SW480 (cell line): ENCODE measurements around the gene DYNC1I2.
A peak's percentile ranks its signal among the peaks of the same experiment; 100 is the strongest.
"Not testable (repeated sequence)": the region's sequence is repeated elsewhere in the genome, so short reads cannot be mapped to it uniquely, and the experiment has no call there.

Experiments used
- DNase-seq: peaks from one replicate; pipeline ENCODE4 v3.0.0-alpha.2; 2016; ENCODE audit warnings: low spot score

The DYNC1I2 gene

GRCh38 chr2:171718720-171719119, 31.5 kb downstream of the DYNC1I2 start:
- DNase-seq: no peak

- no peak for DNase-seq
These were observed 32.4 kb downstream of the DYNC1I2 start for GRCh38 chr2:171719660-171720059.

GRCh38 chr2:171723716-171724683, 36.7 kb downstream of the DYNC1I2 start:
- DNase-seq: peak; percentile 8

- DNase-seq: no peak
These were observed 39.7 kb downstream of the DYNC1I2 start for GRCh38 chr2:171726847-171727450.

- no peak for DNase-seq
These were observed 42.0 kb downstream of the DYNC1I2 start for GRCh38 chr2:171728989-171729951.

GRCh38 chr2:171729952-171730317, 42.7 kb downstream of the DYNC1I2 start:
- no peak for DNase-seq

GRCh38 chr2:171735991-171736710, 48.9 kb downstream of the DYNC1I2 start:
- DNase-seq: no peak

GRCh38 chr2:171741189-171741588, 53.9 kb downstream of the DYNC1I2 start:
- no peak for DNase-seq

- no peak for DNase-seq
These were observed 55.5 kb downstream of the DYNC1I2 start for GRCh38 chr2:171742760-171743159.

GRCh38 chr2:171745141-171745540, 57.9 kb downstream of the DYNC1I2 start:
- DNase-seq: no peak

- no peak for DNase-seq
These were observed 58.5 kb downstream of the DYNC1I2 start for GRCh38 chr2:171745806-171746205.

- no peak for DNase-seq
These were observed 60.1 kb downstream of the DYNC1I2 start for GRCh38 chr2:171747371-171747770.

- no peak for DNase-seq
These were observed 67.1 kb downstream of the DYNC1I2 start for GRCh38 chr2:171754254-171754939.

GRCh38 chr2:171758762-171759161, 71.5 kb downstream of the DYNC1I2 start:
- not testable (repeated sequence) for DNase-seq

- not testable (repeated sequence) for DNase-seq
These were observed 73.9 kb downstream of the DYNC1I2 start for GRCh38 chr2:171761176-171761575.

GRCh38 chr2:171762879-171763573, 75.8 kb downstream of the DYNC1I2 start:
- DNase-seq: no peak

GRCh38 chr2:171763602-171764001, 76.3 kb downstream of the DYNC1I2 start:
- no peak for DNase-seq

GRCh38 chr2:171771463-171771862, 84.2 kb downstream of the DYNC1I2 start:
- DNase-seq: no peak

- no peak for DNase-seq
These were observed 85.1 kb downstream of the DYNC1I2 start for GRCh38 chr2:171772373-171772772.

- DNase-seq: not testable (repeated sequence)
These were observed 87.3 kb downstream of the DYNC1I2 start for GRCh38 chr2:171774581-171774980.
